ENCODE measurements around the gene KRT86.

- TF ChIP-seq ZNF503 (CRISPR knock-in tag; IDR thresholded peaks at IDR 0.05) (no peak), CTCF (CRISPR knock-in tag; IDR thresholded peaks at IDR 0.05) (no peak), POLR2A (IDR thresholded peaks at IDR 0.05; ENCODE audit: insufficient read depth in 1 of 2, low read depth in 2 of 2, low read length in 2 of 2) (no peak), RNF2 (conservative IDR thresholded peaks at IDR 0.05; ENCODE audit: low read depth) (no peak), SMAD3 (CRISPR knock-in tag; IDR thresholded peaks at IDR 0.05) (no peak), EP300 (IDR thresholded peaks at IDR 0.05; ENCODE audit: low read depth in 2 of 2, low read length in 2 of 2) (no peak), EP300 (CRISPR knock-in tag; IDR thresholded peaks at IDR 0.05; ENCODE audit: borderline replicate concordance) (no peak), ZNF580 (CRISPR knock-in tag; IDR thresholded peaks at IDR 0.05; ENCODE audit: borderline replicate concordance, low read depth) (no peak), MAX (IDR thresholded peaks at IDR 0.05) (no peak), ZBTB40 (IDR thresholded peaks at IDR 0.05) (no peak), ZBTB40 (CRISPR knock-in tag; IDR thresholded peaks at IDR 0.05) (no peak), HOXA7 (CRISPR knock-in tag; IDR thresholded peaks at IDR 0.05) (no peak), CHD2 (IDR thresholded peaks at IDR 0.05; ENCODE audit: low read depth, low read length) (no peak), BCL3 (CRISPR knock-in tag; IDR thresholded peaks at IDR 0.05) (no peak), CC2D1A (CRISPR knock-in tag; IDR thresholded peaks at IDR 0.05) (no peak), AFF4 (CRISPR knock-in tag; IDR thresholded peaks at IDR 0.05) (no peak)
Observed at GRCh38 chr12:52267266-52267665, 7.2 kb upstream of the KRT86 start.

All from HepG2 (cell line).